Suprapubic skin (tissue), 4 donors: ENCODE data around the gene L3MBTL4. TPM values are rescaled to one million over a fixed set of nuclear protein-coding genes. Genes with fewer than 3 reads are reported as not detected.

Experiments used
- DNase-seq, 2 donors: peaks; one replicate each; pipeline ENCODE4 v3.0.0-alpha.2; 2019; ENCODE audit warnings: low spot score in 2 of 2
- H3K27ac ChIP-seq: fragments of 200-600 bp; sonication (generic); one replicate; pipeline ENCODE4 v1.5.1; 2019
- H3K27me3 ChIP-seq: fragments of 200-600 bp; sonication (generic); one replicate; pipeline ENCODE4 v1.5.1; 2019
- H3K36me3 ChIP-seq: fragments of 200-600 bp; sonication (generic); one replicate; pipeline ENCODE4 v1.5.1; 2019
- H3K4me1 ChIP-seq: fragments of 200-600 bp; sonication (generic); one replicate; pipeline ENCODE4 v1.5.1; 2019
- H3K4me3 ChIP-seq: fragments of 200-600 bp; sonication (generic); one replicate; pipeline ENCODE4 v1.5.1; 2019; ENCODE audit warnings: mild to moderate bottlenecking
- H3K9me3 ChIP-seq: fragments of 200-600 bp; sonication (generic); one replicate; pipeline ENCODE4 v1.5.1; 2019
- EP300 ChIP-seq: sonication (generic); formaldehyde crosslinking; IDR thresholded peaks from one replicate; pipeline ENCODE4 v1.6.1; 2017; ENCODE audit warnings: antibody characterized with exemption
- POLR2A ChIP-seq, 2 donors: fragments of 450-650 bp; IDR thresholded peaks; one replicate each; pipeline ENCODE4 v1.6.1; 2017; ENCODE audit warnings: antibody characterized with exemption in 2 of 2, mild to moderate bottlenecking in 2 of 2, moderate library complexity in 2 of 2
- POLR2AphosphoS5 ChIP-seq, 3 donors: sonication (generic); formaldehyde crosslinking; IDR thresholded peaks; one replicate each; pipeline ENCODE4 v1.6.1; 2017; ENCODE audit warnings: antibody characterized with exemption in 3 of 3
- WGBS: methylation state at CpG from one replicate; pipeline ENCODE4 v1.1.5; 2018; 5-methylcytosine and 5-hydroxymethylcytosine counted together
- total RNA-seq, 4 donors: library from RNA; depleted of rRNA; stranded (reverse); fragments of >200 nt; gene quantifications; one replicate each; pipeline ENCODE4 v1.1.0, GENCODE V29; 2016
- TF ChIP-seq, protein P1 (sequence below), 2 donors: fragments of 200-600 bp in 1 of 2; fragments of 450-650 bp in 1 of 2; sonication (generic) in 1 of 2; IDR thresholded peaks; one replicate each; pipeline ENCODE4 v1.5.1; 2016 to 2019; ENCODE audit warnings: antibody characterized with exemption in 2 of 2, mild to moderate bottlenecking in 1 of 2, moderate library complexity in 1 of 2

Gene L3MBTL4
- total RNA-seq, 4 donors from 2014 or later = 11.9 to 29.9 (median 14.4) TPM

DNA sequence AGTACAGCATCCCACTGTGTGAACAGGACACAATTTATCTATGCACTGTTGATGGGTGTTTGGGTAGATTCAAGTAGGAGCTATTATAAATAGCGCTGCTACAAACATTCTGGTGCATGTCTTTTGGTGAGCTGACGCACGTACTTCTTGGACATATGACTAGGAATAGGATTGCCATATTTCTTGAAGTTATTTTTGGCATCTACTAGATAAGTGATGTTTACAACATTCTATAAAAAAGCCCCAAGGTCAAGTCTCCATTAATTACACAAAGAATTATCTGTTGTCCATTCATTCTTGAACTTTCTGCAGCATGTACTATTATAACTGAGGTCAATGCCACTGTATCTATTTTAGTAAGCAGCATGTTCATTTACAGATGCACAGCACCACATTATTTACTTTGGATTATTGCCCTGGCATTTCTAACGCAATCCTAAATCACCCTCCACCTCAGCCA is 293.9 kb downstream of the L3MBTL4 start:
- Histone ChIP-seq H3K9me3 (no peaks in the 10 kb centered on the region), H3K27ac (no peak overlapping the region), H3K4me1 (no peaks in the 10 kb centered on the region), H3K27me3 (no peaks in the 10 kb centered on the region), H3K36me3 (no peaks in the 10 kb centered on the region), H3K4me3 (no peak overlapping the region)
- DNase-seq = no peak
- WGBS = 72% methylated on average over 4 of the region's 4 CpGs
- TF ChIP-seq, protein P1, sequence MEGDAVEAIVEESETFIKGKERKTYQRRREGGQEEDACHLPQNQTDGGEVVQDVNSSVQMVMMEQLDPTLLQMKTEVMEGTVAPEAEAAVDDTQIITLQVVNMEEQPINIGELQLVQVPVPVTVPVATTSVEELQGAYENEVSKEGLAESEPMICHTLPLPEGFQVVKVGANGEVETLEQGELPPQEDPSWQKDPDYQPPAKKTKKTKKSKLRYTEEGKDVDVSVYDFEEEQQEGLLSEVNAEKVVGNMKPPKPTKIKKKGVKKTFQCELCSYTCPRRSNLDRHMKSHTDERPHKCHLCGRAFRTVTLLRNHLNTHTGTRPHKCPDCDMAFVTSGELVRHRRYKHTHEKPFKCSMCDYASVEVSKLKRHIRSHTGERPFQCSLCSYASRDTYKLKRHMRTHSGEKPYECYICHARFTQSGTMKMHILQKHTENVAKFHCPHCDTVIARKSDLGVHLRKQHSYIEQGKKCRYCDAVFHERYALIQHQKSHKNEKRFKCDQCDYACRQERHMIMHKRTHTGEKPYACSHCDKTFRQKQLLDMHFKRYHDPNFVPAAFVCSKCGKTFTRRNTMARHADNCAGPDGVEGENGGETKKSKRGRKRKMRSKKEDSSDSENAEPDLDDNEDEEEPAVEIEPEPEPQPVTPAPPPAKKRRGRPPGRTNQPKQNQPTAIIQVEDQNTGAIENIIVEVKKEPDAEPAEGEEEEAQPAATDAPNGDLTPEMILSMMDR (IDR thresholded peaks at IDR 0.05) = no peak
- TF ChIP-seq POLR2AphosphoS5 (IDR thresholded peaks at IDR 0.05) = no peak
- no peak for TF ChIP-seq POLR2A (IDR thresholded peaks at IDR 0.05)
- no peak for TF ChIP-seq EP300

DNA sequence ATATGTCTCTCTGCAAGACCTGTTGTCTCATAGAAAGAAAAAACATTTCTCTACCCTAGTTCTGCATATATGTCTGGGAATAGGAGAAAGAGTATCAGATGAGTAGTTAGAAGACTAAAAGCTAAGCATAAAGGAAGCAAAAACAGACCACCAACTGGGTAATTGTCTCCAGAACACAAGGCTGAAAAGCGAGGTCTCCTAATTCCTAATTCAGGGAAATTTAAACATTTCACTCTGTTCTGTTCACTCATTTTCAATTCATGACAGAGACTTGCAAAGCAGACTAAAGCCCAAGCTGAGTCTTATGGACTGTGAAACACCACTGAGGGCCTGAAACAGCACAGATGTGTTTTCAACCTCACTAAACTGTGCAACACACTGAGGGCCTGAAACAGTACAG is 294.9 kb downstream of the L3MBTL4 start:
- DNase-seq = no peak
- H3K27me3 ChIP-seq = no peaks in the 10 kb centered on the region
- TF ChIP-seq POLR2A (IDR thresholded peaks at IDR 0.05) (no peak), POLR2AphosphoS5 (IDR thresholded peaks at IDR 0.05) (no peak), EP300 (no peak)
- TF ChIP-seq, protein P1 (IDR thresholded peaks at IDR 0.05) = no peak
- no peaks in the 10 kb centered on the region for H3K36me3 ChIP-seq
- no peak overlapping the region for H3K27ac ChIP-seq
- WGBS = 85% methylated on average over 1 of the region's 1 CpG
- no peaks in the 10 kb centered on the region for H3K9me3 ChIP-seq
- H3K4me3 ChIP-seq = no peak overlapping the region
- H3K4me1 ChIP-seq = no peaks in the 10 kb centered on the region

DNA sequence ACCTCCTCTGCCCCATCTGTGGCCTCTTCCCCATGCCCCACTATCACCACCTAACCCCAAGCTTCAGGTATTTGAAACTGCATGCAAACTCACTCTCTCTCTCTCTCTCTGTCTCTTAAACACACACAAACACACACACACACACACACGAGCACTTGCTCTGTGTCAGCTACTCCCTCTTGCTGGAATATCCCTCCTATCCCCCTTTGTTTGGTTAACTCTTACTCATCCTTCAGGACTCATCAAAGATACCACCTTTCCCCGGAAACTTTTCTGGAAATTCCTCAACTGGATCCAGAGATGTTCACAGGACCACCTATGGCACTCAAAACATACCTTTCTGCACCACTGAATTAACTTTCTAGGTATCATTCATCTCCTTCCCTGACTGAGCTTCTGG is 296.6 kb downstream of the L3MBTL4 start:
- Histone ChIP-seq H3K36me3 (no peaks in the 10 kb centered on the region), H3K27ac (no peak overlapping the region), H3K4me3 (no peak overlapping the region), H3K4me1 (no peaks in the 10 kb centered on the region), H3K27me3 (no peaks in the 10 kb centered on the region), H3K9me3 (no peaks in the 10 kb centered on the region)
- TF ChIP-seq EP300 (no peak), POLR2A (IDR thresholded peaks at IDR 0.05) (no peak), POLR2AphosphoS5 (IDR thresholded peaks at IDR 0.05) (no peak)
- TF ChIP-seq, protein P1 (IDR thresholded peaks at IDR 0.05) = no peak
- 89% methylated on average over 2 of the region's 2 CpGs for WGBS
- DNase-seq = no peak

DNA sequence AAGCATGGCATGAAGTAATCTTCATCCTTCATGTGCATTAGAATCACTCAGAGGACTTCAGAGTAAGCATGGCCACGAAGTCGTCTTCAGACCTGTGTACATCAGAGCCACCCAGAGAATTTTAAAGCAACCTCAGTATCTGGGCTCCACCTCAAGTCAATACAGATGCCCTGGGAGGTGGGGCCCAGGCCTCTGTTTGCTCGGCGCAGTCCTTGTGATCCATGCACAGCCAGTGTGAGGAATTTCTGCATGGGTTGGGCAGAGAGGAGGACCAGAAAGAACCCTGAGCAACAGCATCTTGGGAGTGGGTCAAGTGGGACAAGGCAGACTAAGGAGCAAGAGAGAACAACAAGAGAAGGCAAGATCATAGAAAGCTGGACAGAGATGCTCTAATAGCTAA is 299.0 kb downstream of the L3MBTL4 start:
- H3K36me3 ChIP-seq = no peaks in the 10 kb centered on the region
- H3K4me3 ChIP-seq = no peak overlapping the region
- 95% methylated on average over 4 of the region's 4 CpGs for WGBS
- H3K4me1 ChIP-seq = no peaks in the 10 kb centered on the region
- H3K9me3 ChIP-seq = no peaks in the 10 kb centered on the region
- no peaks in the 10 kb centered on the region for H3K27me3 ChIP-seq
- H3K27ac ChIP-seq = no peak overlapping the region
- TF ChIP-seq, protein P1 (IDR thresholded peaks at IDR 0.05) = no peak
- TF ChIP-seq POLR2AphosphoS5 (IDR thresholded peaks at IDR 0.05) = no peak
- no peak for TF ChIP-seq POLR2A (IDR thresholded peaks at IDR 0.05)
- TF ChIP-seq EP300 = no peak
- DNase-seq = no peak

DNA sequence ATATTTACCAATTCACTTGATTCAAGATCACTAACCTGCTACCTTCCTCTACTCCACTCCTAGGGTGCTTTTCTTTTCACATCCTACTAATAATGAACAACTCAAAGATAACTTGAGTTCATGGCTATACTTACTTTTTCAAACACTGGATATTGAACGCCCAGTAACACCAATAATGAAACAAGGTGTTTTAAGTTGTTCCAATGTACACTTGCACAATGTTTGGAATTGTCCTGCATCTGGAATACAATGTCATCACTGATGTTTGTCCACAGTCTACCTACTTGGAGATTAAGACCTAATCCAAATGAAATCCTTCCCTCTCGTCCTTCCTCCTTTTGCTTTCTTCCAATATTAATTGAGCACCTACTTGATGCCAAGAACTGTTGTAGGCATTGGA is 301.1 kb downstream of the L3MBTL4 start:
- Histone ChIP-seq H3K4me3 (no peak overlapping the region), H3K9me3 (no peaks in the 10 kb centered on the region), H3K4me1 (no peaks in the 10 kb centered on the region), H3K36me3 (no peaks in the 10 kb centered on the region), H3K27me3 (no peaks in the 10 kb centered on the region), H3K27ac (no peak overlapping the region)
- no peak for DNase-seq
- TF ChIP-seq POLR2A (IDR thresholded peaks at IDR 0.05) = no peak
- TF ChIP-seq EP300 = no peak
- 89% methylated on average over 2 of the region's 2 CpGs for WGBS

DNA sequence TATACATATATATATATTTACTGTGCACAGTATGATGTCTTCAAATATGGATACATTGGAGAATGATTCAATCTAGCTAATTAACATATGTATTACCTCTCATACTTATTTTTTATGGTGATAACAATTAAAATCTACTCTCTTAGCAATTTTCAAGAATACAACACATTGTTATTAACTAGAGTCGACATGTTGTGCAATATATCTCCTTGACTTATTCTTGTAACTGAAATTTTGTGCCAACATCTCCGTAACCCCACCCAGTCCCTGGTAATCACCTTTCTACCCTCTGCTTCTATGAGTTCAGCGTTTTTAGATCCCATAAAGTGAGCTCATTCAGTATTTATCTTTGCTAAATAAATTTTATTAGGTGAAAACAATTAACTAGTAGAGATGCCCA is 303.0 kb downstream of the L3MBTL4 start:
- Histone ChIP-seq H3K9me3 (no peaks in the 10 kb centered on the region), H3K4me1 (no peaks in the 10 kb centered on the region), H3K27me3 (no peaks in the 10 kb centered on the region), H3K4me3 (no peak overlapping the region), H3K27ac (no peak overlapping the region), H3K36me3 (no peaks in the 10 kb centered on the region)
- TF ChIP-seq, protein P1 (IDR thresholded peaks at IDR 0.05) = no peak
- TF ChIP-seq POLR2AphosphoS5 (IDR thresholded peaks at IDR 0.05) = no peak
- no peak for TF ChIP-seq EP300
- TF ChIP-seq POLR2A (IDR thresholded peaks at IDR 0.05) = no peak
- 52% methylated on average over 3 of the region's 3 CpGs for WGBS
- no peak for DNase-seq
